ENCODE data around the gene CLEC7A. TPM values are rescaled to one million over a fixed set of nuclear protein-coding genes. Genes with fewer than 3 reads are reported as not detected.

Gene CLEC7A
- total RNA-seq, 2 experiments from 2014 or later: 2.5 to 3.7 TPM

DNA sequence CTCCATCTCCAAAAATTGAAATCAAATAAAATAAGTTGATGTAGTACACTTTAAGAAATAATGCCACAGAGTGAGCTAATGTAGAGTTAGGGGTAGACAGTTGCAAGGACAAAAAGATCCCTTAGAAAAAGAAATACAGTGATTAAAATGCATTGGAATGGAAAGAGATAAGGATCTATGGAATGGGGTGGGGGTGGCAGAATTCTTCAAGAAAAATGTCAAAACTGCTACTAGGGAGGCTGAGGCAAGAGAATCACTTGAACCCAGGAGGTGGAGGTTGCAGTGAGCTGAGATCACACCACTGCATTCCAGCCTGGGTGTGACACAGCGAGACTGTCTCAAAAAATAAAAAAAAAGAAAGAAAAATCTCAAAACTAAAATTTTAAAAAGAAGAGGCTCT lies 35.4 kb upstream of the CLEC7A start:
- Mint-ChIP-seq H3K27me3 (no peaks in the 10 kb centered on the region), H3K4me1 (ENCODE audit: low read depth) (no peaks in the 10 kb centered on the region), H3K9me3 (no peaks in the 10 kb centered on the region), H3K27ac (no peak overlapping the region), H3K4me3 (no peak overlapping the region), H3K36me3 (ENCODE audit: low read depth) (no peaks in the 10 kb centered on the region)
- no peaks in the 10 kb centered on the region for H3K36me3 ChIP-seq (ENCODE audit: insufficient read depth, low read length)
- H3K27ac ChIP-seq (ENCODE audit: low read depth in 1 of 2, low read length in 2 of 2): no peak overlapping the region
- TF ChIP-seq, protein P1, sequence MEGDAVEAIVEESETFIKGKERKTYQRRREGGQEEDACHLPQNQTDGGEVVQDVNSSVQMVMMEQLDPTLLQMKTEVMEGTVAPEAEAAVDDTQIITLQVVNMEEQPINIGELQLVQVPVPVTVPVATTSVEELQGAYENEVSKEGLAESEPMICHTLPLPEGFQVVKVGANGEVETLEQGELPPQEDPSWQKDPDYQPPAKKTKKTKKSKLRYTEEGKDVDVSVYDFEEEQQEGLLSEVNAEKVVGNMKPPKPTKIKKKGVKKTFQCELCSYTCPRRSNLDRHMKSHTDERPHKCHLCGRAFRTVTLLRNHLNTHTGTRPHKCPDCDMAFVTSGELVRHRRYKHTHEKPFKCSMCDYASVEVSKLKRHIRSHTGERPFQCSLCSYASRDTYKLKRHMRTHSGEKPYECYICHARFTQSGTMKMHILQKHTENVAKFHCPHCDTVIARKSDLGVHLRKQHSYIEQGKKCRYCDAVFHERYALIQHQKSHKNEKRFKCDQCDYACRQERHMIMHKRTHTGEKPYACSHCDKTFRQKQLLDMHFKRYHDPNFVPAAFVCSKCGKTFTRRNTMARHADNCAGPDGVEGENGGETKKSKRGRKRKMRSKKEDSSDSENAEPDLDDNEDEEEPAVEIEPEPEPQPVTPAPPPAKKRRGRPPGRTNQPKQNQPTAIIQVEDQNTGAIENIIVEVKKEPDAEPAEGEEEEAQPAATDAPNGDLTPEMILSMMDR (IDR thresholded peaks at IDR 0.05): no peak
- H3K27me3 ChIP-seq (ENCODE audit: control insufficient read depth in 1 of 2, insufficient read depth in 2 of 2, low read length in 2 of 2): no peaks in the 10 kb centered on the region
- intact Hi-C loops (cut with DNase I, micrococcal nuclease): no loop called here
- H3K4me3 ChIP-seq (ENCODE audit: low read length): no peak overlapping the region
- POLR2A ChIA-PET: no interaction called here
- ATAC-seq (ENCODE audit: poor library complexity) (no peak), DNase-seq (no peak)
- H3K4me1 ChIP-seq (ENCODE audit: insufficient read depth, low read length): no peaks in the 10 kb centered on the region
- CTCF ChIA-PET: no interaction called here
- no peaks in the 10 kb centered on the region for H3K9me3 ChIP-seq (ENCODE audit: control insufficient read depth in 1 of 2, insufficient read depth in 1 of 2, low read length in 2 of 2)

DNA sequence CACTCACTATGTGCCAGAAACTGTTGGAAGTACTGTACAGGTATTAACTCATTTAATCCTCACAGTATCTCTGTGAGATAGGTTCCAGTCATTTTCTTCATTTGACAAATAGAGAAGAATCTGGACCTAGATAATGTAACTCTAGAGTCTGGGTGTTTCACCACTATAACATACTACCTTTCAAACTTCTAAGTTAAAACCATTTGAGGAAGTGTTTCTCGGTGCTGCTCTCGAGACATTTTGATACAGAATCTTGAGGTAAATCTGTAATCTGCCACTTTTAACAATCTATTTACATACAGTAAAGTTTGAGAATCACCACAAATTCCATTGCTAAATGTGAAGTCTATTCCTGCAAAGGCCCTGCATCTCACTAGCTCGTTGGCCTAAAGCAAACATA lies 33.1 kb upstream of the CLEC7A start:
- intact Hi-C loops (cut with DNase I, micrococcal nuclease): no loop called here
- H3K27ac Mint-ChIP-seq: no peak overlapping the region
- no peaks in the 10 kb centered on the region for H3K4me1 Mint-ChIP-seq (ENCODE audit: low read depth)
- Histone ChIP-seq H3K36me3 (ENCODE audit: insufficient read depth, low read length) (no peaks in the 10 kb centered on the region), H3K27me3 (ENCODE audit: control insufficient read depth in 1 of 2, insufficient read depth in 2 of 2, low read length in 2 of 2) (no peaks in the 10 kb centered on the region), H3K9me3 (ENCODE audit: control insufficient read depth in 1 of 2, insufficient read depth in 1 of 2, low read length in 2 of 2) (no peaks in the 10 kb centered on the region), H3K4me1 (ENCODE audit: insufficient read depth, low read length) (no peaks in the 10 kb centered on the region), H3K27ac (ENCODE audit: low read depth in 1 of 2, low read length in 2 of 2) (no peak overlapping the region), H3K4me3 (ENCODE audit: low read length) (no peak overlapping the region)
- H3K36me3 Mint-ChIP-seq (ENCODE audit: low read depth): no peaks in the 10 kb centered on the region
- H3K9me3 Mint-ChIP-seq: no peaks in the 10 kb centered on the region
- no peak for DNase-seq
- POLR2A ChIA-PET: no interaction called here
- no peaks in the 10 kb centered on the region for H3K27me3 Mint-ChIP-seq
- ATAC-seq (ENCODE audit: poor library complexity): no peak
- no peak overlapping the region for H3K4me3 Mint-ChIP-seq
- CTCF ChIA-PET: interaction anchor here (0.7 kb wide), 1 partner anchor 58 kb away, joined by 3 read pairs; no protein-coding TSS in a partner anchor
- TF ChIP-seq, protein P1 (IDR thresholded peaks at IDR 0.05): no peak

DNA sequence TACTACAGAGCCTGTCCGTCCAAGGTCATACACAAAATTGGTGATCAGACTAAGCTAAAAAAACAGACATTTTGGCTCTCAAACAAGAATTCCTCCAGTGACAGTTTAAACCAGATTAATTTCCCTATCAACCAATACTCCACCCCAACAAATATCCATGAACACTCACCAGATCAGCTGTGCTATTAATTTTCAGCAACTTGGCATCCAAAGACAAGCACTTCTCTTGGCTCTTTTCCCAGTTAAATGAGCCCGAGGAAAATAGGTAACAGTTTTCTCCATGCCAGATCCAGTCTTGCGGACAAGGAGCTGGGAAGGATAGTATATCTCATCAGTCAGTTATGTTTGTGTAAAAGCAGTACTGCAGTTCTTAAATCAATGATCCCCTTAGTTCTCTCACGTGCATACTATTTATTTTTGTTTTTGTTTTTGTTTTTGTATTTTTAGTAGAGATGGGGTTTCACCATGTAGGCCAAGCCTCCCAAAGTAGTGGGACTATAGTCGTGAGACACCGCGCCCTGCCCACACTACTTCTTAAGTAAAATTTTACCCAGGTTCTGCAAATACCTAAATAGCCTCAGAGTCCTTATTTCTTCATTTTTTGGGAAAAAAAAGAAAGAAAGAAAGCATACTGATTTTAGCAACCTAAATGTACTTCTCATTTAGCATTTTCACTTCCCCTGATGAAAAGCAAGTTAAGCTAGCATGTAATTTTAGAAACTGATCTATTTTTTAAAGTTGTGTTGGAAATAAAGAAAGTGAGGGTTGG lies 30.8 kb upstream of the CLEC7A start:
- H3K27ac Mint-ChIP-seq: no peak overlapping the region
- DNase-seq (no peak), ATAC-seq (ENCODE audit: poor library complexity) (no peak)
- no peaks in the 10 kb centered on the region for H3K9me3 Mint-ChIP-seq
- intact Hi-C loops (cut with DNase I, micrococcal nuclease): no loop called here
- CTCF ChIA-PET: no interaction called here
- H3K4me3 Mint-ChIP-seq: no peak overlapping the region
- Histone ChIP-seq H3K27me3 (ENCODE audit: control insufficient read depth in 1 of 2, insufficient read depth in 2 of 2, low read length in 2 of 2) (no peaks in the 10 kb centered on the region), H3K9me3 (ENCODE audit: control insufficient read depth in 1 of 2, insufficient read depth in 1 of 2, low read length in 2 of 2) (no peaks in the 10 kb centered on the region), H3K4me1 (ENCODE audit: insufficient read depth, low read length) (no peaks in the 10 kb centered on the region), H3K36me3 (ENCODE audit: insufficient read depth, low read length) (no peaks in the 10 kb centered on the region), H3K27ac (ENCODE audit: low read depth in 1 of 2, low read length in 2 of 2) (no peak overlapping the region), H3K4me3 (ENCODE audit: low read length) (no peak overlapping the region)
- no peaks in the 10 kb centered on the region for H3K4me1 Mint-ChIP-seq (ENCODE audit: low read depth)
- POLR2A ChIA-PET: no interaction called here
- TF ChIP-seq, protein P1 (IDR thresholded peaks at IDR 0.05): no peak
- H3K27me3 Mint-ChIP-seq: peaks cover 4% of the 10 kb centered on the region
- H3K36me3 Mint-ChIP-seq (ENCODE audit: low read depth): no peaks in the 10 kb centered on the region

All from CD4-positive, alpha-beta T cell (primary cell).